ENCODE measurements around the gene SECTM1. TPM values are rescaled to one million over a fixed set of nuclear protein-coding genes. Genes with fewer than 3 reads are reported as not detected.

Gene SECTM1
- total RNA-seq, 1 donor from 2014 or later, result 0.27 TPM

- H3K4me3 ChIP-seq (ENCODE audit: insufficient read depth, low read depth, low read length), result peak overlapping the region; percentile 50
- no peaks in the 10 kb centered on the region for H3K27me3 ChIP-seq (ENCODE audit: insufficient read depth, low read length)
- no peaks in the 10 kb centered on the region for H4K20me1 ChIP-seq (ENCODE audit: insufficient read depth, low read length)
- peak overlapping the region; percentile 88 for H3K4me2 ChIP-seq (ENCODE audit: low read length)
- no peak overlapping the region for H3K4me3 Mint-ChIP-seq (ENCODE audit: unreplicated experiment)
- peak overlapping the region; percentile 93 for H2AFZ ChIP-seq (ENCODE audit: low read depth, low read length)
- FAIRE-seq, result no peak
- peaks cover 3% of the 10 kb centered on the region for H3K9me3 ChIP-seq (ENCODE audit: insufficient read depth, low read depth, low read length)
- H3K27me3 Mint-ChIP-seq (ENCODE audit: low read depth, unreplicated experiment), result peaks cover 37% of the 10 kb centered on the region
- peaks cover 3% of the 10 kb centered on the region for H3K9me3 Mint-ChIP-seq (ENCODE audit: unreplicated experiment)
- H3K27ac Mint-ChIP-seq (ENCODE audit: unreplicated experiment), result no peak overlapping the region
- no peaks in the 10 kb centered on the region for H3K36me3 ChIP-seq (ENCODE audit: insufficient read depth, low read length)
- H3K36me3 Mint-ChIP-seq (ENCODE audit: low read depth, unreplicated experiment), result peaks cover 1% of the 10 kb centered on the region
- DNase-seq (ENCODE audit: low read depth), result no peak
- TF ChIP-seq, protein P1, sequence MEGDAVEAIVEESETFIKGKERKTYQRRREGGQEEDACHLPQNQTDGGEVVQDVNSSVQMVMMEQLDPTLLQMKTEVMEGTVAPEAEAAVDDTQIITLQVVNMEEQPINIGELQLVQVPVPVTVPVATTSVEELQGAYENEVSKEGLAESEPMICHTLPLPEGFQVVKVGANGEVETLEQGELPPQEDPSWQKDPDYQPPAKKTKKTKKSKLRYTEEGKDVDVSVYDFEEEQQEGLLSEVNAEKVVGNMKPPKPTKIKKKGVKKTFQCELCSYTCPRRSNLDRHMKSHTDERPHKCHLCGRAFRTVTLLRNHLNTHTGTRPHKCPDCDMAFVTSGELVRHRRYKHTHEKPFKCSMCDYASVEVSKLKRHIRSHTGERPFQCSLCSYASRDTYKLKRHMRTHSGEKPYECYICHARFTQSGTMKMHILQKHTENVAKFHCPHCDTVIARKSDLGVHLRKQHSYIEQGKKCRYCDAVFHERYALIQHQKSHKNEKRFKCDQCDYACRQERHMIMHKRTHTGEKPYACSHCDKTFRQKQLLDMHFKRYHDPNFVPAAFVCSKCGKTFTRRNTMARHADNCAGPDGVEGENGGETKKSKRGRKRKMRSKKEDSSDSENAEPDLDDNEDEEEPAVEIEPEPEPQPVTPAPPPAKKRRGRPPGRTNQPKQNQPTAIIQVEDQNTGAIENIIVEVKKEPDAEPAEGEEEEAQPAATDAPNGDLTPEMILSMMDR (IDR thresholded peaks at IDR 0.05; ENCODE audit: insufficient read depth, low read depth, low read length), result no peak
- no peak for TF ChIP-seq EZH2 (IDR thresholded peaks at IDR 0.05; ENCODE audit: insufficient read depth, low read length)
- H3K27ac ChIP-seq (ENCODE audit: low read depth, low read length), result no peak overlapping the region
- H3K4me1 Mint-ChIP-seq (ENCODE audit: low read depth, unreplicated experiment), result peaks cover 3% of the 10 kb centered on the region
- peaks cover 24% of the 10 kb centered on the region for H3K4me1 ChIP-seq (ENCODE audit: insufficient read depth, low read length)
- peak overlapping the region; percentile 62 for H3K9ac ChIP-seq (ENCODE audit: low read length)
- no peaks in the 10 kb centered on the region for H3K79me2 ChIP-seq (ENCODE audit: insufficient read depth, low read length)
Measured at GRCh38 chr17:82339634-82340580, 6.3 kb upstream of the SECTM1 start.

- H3K4me2 ChIP-seq (ENCODE audit: low read length), result peak overlapping the region; percentile 88
- peaks cover 2% of the 10 kb centered on the region for H3K27me3 ChIP-seq (ENCODE audit: insufficient read depth, low read length)
- peak; percentile 73 for FAIRE-seq
- no peaks in the 10 kb centered on the region for H3K79me2 ChIP-seq (ENCODE audit: insufficient read depth, low read length)
- no peaks in the 10 kb centered on the region for H4K20me1 ChIP-seq (ENCODE audit: insufficient read depth, low read length)
- no peaks in the 10 kb centered on the region for H3K36me3 ChIP-seq (ENCODE audit: insufficient read depth, low read length)
- Mint-ChIP-seq H3K27ac (ENCODE audit: unreplicated experiment) (no peak overlapping the region), H3K36me3 (ENCODE audit: low read depth, unreplicated experiment) (peaks cover 1% of the 10 kb centered on the region), H3K4me1 (ENCODE audit: low read depth, unreplicated experiment) (peaks cover 3% of the 10 kb centered on the region), H3K4me3 (ENCODE audit: unreplicated experiment) (no peak overlapping the region), H3K27me3 (ENCODE audit: low read depth, unreplicated experiment) (peaks cover 41% of the 10 kb centered on the region), H3K9me3 (ENCODE audit: unreplicated experiment) (peaks cover 3% of the 10 kb centered on the region)
- H3K4me1 ChIP-seq (ENCODE audit: insufficient read depth, low read length), result peaks cover 27% of the 10 kb centered on the region
- TF ChIP-seq, protein P1 (IDR thresholded peaks at IDR 0.05; ENCODE audit: insufficient read depth, low read depth, low read length), result no peak
- TF ChIP-seq EZH2 (IDR thresholded peaks at IDR 0.05; ENCODE audit: insufficient read depth, low read length), result no peak
- H3K4me3 ChIP-seq (ENCODE audit: insufficient read depth, low read depth, low read length), result peak overlapping the region; percentile 50
- H2AFZ ChIP-seq (ENCODE audit: low read depth, low read length), result peak overlapping the region; percentile 93
- peaks cover 3% of the 10 kb centered on the region for H3K9me3 ChIP-seq (ENCODE audit: insufficient read depth, low read depth, low read length)
- peak overlapping the region; percentile 62 for H3K9ac ChIP-seq (ENCODE audit: low read length)
- H3K27ac ChIP-seq (ENCODE audit: low read depth, low read length), result no peak overlapping the region
- peak; percentile 65 for DNase-seq (ENCODE audit: low read depth)
Measured at GRCh38 chr17:82338858-82339633, 5.5 kb upstream of the SECTM1 start.
